ENCODE measurements around the gene ISLR2.

The ISLR2 gene

DNA sequence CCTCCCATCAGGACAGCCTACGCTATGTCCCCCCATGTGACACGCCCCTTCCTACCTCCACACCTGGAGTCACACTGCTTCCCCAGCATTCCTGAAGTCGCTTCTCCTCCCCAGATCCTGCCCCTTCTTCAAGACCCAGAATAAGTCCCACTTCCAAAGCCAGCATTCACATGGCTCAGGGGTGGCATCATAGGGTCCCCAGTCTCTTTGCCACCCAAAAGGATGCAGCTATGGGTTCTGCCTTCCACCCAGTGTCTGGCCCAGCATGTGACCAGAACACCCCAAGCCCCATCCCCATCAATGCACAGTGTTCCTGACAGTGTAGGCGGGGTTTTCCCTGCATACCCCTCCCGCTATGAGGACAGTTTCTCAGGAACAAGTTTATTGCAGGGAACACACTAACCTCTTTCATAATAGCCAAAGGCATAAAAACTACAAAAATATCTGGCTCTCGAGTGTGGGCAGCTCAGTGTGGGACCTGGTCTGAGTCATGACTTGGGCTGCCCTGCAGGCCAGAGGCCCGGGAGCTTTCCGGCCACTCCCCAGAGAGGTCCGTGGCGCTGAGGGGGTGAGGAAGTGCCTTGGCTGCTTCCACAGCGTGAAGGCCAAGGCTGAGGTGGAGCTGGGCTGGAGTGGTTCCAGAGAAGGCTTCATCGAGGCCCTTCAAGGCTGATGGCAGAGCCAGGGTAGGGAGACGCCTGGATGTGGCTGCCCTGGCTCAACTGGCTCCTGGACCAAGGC, 48.9 kb downstream of the ISLR2 start:
- no peak for DNase-seq

DNA sequence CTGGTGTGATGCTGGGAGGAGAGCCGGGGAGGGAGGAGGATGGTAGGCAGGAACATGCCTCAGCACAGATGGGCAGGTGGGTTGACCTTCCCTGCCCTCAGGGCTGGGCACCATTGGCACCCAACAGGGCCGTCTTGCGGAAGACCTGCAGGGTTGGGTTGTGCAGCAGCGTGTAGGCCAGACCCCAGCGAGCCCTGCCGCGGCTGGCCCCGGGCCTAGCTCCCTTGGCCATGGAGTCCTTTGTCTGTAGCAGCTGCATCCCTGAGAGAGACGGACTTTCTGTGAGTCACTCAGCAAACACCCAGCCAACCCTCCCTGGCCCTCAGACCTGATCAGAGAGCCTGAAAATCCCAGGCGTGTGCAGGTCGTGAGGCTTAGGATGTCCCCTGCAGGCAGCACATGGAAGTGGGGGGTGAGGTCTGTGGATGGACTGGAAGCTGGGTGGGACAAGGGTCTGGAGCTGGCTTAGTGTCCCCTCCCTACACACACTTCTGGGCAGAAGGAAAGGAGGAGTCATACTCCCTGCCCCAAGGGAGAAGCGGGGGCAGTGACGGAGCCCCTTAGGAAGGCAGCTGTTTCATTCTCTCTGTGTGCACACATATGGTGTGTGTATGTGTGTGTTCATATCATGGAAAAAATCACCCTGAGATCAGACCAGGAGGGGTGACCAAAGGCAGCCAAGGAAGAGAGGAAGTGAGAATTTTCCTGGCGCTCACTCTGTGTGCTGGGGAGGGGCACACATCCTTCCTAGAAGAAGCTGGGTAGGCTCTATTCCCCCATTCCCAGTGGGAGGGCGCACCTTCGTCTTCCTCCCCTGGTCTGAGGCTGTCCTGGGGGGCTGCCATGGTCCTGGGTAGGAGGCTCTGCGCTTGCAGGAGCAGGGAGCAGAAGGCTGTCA, 49.8 kb downstream of the ISLR2 start:
- no peak for DNase-seq

DNA sequence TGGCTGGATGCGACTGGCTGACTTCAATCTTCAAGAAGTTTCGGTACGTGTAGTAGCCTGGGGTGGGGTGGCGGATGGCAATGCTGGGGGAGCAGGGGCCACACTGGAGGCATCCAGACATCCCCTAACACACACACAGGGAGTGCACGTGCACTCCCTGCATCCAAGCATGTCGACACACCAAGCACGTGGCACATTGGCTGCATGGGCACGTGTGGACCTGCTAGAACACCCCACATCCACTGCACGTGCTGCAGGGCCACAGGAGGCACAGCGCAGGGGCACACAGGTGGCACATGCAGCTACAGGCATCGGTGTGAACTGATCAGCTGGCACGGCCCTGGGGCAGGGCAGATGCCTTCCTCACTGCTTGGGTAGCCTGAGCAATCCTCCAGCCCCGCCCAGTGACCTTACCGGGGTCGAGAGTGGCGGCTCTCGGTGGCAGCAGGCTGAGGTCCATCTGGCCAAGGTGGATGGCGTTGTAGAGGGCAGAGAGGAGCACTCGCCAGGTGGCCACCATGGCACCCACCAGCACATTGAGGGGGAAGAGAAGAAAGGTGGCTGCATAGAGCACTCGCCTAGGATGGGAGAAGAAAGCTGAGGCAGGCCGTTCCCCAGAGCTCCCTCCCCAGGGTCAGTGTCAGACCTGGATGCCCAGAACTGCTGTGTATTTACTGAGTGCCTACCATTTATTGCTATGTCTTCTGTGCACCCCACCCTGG, 50.7 kb downstream of the ISLR2 start:
- no peak for DNase-seq

DNA sequence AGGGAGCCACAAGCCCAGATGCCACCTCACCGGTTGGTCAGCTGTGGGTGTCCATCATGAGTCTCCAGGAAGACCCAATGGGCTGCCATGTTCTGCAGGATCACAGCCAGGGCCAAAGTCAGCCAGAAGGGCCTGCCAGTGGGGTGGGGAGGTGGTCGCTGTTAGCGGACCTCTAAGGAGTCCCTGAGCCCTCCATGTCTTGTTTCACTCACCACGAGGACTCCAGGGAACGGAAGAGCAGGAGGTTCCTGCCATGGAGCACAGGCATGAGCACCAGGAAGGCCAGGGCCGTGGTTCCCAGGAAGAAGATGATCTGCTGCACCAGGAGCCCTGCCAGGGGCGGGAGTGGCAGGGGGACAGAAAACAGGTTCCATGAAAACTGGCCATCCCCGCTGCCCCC, 51.7 kb downstream of the ISLR2 start:
- DNase-seq: no peak

DNA sequence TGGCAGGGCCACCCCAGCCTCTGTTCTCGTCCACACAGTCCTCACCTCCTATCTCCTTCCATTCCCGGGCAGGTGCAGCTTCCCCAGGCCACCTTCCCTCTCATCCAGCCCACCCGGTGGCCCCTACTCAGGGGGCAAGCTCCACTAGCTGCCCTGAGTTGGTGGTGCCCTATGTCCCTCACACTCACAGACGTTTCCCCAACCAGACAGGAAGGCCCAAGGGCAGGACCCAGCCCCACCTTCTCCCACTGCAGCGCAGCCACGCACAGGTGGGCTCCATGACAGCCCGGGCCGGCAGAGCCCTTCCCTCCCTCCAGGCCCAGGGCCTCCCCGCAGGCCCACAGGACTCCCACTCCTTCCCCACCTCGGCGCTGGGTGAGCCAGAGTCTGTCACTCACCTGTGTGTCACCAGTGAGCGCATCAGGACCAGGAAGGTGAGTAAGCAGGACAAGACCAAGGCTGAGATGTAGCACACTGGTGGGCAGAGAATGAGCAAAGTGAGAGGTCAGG, 54.3 kb downstream of the ISLR2 start:
- no peak for DNase-seq

DNA sequence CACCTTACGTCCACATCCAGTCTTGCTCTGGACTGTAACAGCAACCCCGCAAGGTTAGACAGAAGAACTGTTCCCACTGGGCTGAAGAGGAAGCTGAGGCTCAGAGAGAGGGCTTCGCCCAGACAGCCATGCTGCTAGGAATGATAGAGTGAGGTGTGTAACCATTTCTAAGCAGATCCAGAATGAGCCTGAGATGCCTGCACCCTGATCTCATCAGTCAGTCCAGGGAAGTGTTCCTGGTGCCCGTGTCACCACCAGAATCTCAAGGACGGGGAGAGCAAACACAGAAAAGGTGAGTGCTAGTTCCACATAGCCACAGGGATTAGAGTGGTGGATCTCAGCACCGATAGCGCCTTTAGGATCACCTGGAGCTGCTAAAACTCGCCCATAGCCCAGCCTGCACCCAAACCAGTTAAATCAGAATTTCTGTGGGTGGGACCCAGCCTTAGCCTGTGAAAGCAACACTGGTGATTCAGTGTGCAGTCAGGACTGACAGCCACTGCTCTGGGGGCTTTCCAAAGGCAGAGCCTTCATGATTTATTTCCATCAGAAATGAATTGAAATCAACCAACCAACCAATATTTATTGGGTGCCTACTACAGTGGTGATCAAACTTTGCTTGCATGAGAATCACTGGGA, 55.4 kb downstream of the ISLR2 start:
- DNase-seq: no peak

Data from SHP77 (cell line).